ENCODE results near the gene TBC1D5. TPM values are rescaled to one million over a fixed set of nuclear protein-coding genes. Genes with fewer than 3 reads are reported as not detected.

Gene TBC1D5
- total and polyA plus RNA-seq, 8 donors, result 47.4 to 74.8 (median 55.3) TPM

DNA sequence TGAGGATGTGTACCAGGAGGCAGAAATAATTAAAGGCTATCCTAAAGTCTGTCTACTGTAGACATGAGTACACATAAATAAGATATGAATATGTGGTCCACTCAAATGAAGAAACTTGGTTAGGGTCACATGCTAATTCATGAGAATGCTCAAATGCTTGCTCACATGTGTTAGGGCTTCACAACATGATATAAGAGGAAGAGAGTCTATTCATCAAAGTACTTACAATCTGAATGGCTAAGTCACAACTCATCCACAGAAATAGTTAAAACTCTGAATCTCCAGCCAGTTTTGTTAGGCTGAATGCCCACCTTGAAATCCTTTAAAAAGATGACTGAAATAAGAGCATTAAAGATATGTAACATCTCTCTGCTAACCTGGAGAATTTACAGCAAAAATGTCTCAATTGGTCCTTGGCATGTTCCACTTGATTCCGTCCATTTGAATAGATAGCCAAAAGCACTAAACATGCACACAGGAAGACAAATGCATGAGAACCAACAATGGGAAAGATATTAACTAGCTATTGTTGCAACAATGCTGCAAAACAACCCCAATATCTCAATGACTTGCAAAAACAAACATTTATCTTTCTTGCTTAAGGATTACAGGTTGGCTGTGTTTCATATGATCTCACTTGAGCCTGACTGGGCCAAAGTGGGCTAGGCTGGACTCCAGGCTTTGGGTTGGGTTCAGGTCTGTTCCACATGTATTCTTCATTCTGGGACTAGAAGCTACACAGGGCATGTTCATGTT is 10.6 kb upstream of the TBC1D5 start:
- Histone ChIP-seq H3K9me3 (no peaks in the 10 kb centered on the region), H3K27ac (no peak overlapping the region), H3K4me1 (peaks cover 0 to 16% of the 10 kb centered on the region in 2 donors), H3K4me3 (no peak overlapping the region), H3K27me3 (no peaks in the 10 kb centered on the region), H3K36me3 (no peaks in the 10 kb centered on the region)
- DNase-seq (no peak), ATAC-seq (no peak)
- TF ChIP-seq, protein P1, sequence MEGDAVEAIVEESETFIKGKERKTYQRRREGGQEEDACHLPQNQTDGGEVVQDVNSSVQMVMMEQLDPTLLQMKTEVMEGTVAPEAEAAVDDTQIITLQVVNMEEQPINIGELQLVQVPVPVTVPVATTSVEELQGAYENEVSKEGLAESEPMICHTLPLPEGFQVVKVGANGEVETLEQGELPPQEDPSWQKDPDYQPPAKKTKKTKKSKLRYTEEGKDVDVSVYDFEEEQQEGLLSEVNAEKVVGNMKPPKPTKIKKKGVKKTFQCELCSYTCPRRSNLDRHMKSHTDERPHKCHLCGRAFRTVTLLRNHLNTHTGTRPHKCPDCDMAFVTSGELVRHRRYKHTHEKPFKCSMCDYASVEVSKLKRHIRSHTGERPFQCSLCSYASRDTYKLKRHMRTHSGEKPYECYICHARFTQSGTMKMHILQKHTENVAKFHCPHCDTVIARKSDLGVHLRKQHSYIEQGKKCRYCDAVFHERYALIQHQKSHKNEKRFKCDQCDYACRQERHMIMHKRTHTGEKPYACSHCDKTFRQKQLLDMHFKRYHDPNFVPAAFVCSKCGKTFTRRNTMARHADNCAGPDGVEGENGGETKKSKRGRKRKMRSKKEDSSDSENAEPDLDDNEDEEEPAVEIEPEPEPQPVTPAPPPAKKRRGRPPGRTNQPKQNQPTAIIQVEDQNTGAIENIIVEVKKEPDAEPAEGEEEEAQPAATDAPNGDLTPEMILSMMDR (IDR thresholded peaks at IDR 0.05), result no peak
- intact Hi-C loops (cut with DNase I), result no loop called here

DNA sequence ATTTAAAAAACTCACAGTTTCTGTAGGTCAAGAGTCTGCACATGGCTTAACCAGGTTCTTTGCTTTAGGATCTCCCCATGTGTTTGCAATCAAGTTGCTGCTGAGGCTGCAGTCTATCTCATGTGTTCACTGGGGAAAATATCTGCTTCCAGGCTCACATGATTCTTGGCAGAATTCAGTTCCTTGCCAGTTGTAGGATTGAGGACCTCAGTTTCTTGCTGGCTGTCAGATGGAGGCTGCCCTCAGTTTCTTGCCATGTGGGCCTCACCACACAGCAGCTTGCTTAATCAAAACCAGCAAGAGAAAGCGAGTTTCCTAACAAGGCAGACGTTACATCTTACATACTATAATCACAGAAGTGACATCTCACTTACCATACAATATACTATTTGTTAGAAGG is 10.0 kb upstream of the TBC1D5 start:
- no peak overlapping the region for H3K27ac ChIP-seq
- intact Hi-C loops (cut with DNase I), result no loop called here
- no peak overlapping the region for H3K4me3 ChIP-seq
- DNase-seq, result no peak
- H3K36me3 ChIP-seq, result no peaks in the 10 kb centered on the region
- no peaks in the 10 kb centered on the region for H3K27me3 ChIP-seq
- ATAC-seq, result no peak
- H3K4me1 ChIP-seq, result peaks cover 0 to 17% of the 10 kb centered on the region in 2 donors
- TF ChIP-seq, protein P1 (IDR thresholded peaks at IDR 0.05), result no peak
- H3K9me3 ChIP-seq, result no peaks in the 10 kb centered on the region

DNA sequence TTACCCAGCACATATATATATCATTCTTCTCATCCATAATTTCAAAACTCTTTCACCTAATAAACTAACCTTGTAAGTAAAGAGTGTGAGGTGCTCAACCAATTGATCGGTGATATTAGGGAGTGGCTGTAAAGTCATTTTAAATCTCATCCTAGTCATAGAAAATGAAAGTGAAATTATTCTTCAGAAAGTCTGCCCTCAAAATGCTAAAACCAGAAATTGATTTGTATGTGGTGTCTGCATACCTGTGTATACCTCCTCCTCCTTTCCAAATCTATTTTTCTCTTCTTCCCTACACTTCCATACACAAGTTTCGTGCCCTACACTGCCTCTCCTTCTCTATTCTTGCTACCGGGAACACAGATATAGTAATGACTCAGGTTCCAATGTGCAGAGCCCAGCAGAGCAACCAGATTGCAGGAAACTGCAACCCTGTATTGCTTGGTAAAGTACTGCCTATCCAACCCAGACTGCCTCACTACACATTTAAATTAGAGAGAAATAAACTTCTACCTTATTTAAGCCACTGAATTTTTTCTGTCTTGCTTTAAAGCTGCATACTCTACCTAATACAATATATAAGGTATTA is 7.4 kb upstream of the TBC1D5 start:
- intact Hi-C loops (cut with DNase I), result no loop called here
- H3K27ac ChIP-seq, result no peak overlapping the region
- peaks cover 0 to 17% of the 10 kb centered on the region in 2 donors for H3K4me1 ChIP-seq
- peak overlapping the region in 1 of 2 donors; percentile 13 for H3K4me3 ChIP-seq
- H3K27me3 ChIP-seq, result no peaks in the 10 kb centered on the region
- TF ChIP-seq, protein P1 (IDR thresholded peaks at IDR 0.05), result no peak
- DNase-seq, result no peak
- no peaks in the 10 kb centered on the region for H3K36me3 ChIP-seq
- no peaks in the 10 kb centered on the region for H3K9me3 ChIP-seq
- no peak for ATAC-seq

DNA sequence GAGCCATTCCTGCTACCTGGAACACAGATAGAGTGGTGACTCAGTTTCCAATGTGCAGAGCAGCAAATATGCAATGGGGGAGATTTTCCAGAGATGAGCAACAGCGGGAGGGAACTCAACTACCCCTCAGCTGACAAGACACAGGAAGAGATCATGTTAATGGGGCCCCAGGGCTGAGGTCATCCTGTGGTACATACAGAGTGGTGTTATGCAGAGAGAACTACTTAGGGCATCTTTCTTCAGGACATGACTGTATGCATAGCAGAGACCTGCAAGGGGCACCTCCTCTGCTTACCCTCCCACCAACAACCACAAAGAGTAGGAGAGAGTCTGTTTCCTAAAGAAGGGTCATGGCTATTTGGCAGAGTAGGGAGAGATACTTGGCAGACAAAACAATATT is 6.8 kb upstream of the TBC1D5 start:
- TF ChIP-seq, protein P1 (IDR thresholded peaks at IDR 0.05), result no peak
- intact Hi-C loops (cut with DNase I), result no loop called here
- Histone ChIP-seq H3K36me3 (no peaks in the 10 kb centered on the region), H3K4me3 (peak overlapping the region in 1 of 2 donors; percentile 13), H3K9me3 (no peaks in the 10 kb centered on the region), H3K27ac (no peak overlapping the region), H3K4me1 (peaks cover 0 to 17% of the 10 kb centered on the region in 2 donors), H3K27me3 (no peaks in the 10 kb centered on the region)
- ATAC-seq, result no peak
- DNase-seq, result no peak

DNA sequence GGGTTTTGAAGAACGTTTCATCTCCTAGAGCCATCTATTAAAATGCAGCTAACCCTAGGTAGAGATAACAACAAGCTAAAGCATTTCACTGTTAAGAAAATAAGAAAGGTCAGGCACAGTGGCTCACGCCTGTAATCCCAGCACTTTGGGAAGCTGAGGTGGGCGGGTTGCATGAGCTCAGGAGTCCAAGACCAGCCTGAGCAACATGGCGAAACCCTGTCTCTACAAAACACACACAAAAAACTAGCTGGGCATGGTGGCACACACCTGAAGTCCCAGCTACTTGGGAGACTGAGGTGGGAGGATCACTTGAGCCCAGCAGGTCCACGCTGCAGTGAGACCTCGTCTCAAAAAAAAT is 5.4 kb upstream of the TBC1D5 start:
- H3K4me1 ChIP-seq, result peaks cover 0 to 27% of the 10 kb centered on the region in 2 donors
- DNase-seq, result no peak
- H3K27ac ChIP-seq, result no peak overlapping the region
- H3K27me3 ChIP-seq, result no peaks in the 10 kb centered on the region
- H3K36me3 ChIP-seq, result no peaks in the 10 kb centered on the region
- no peak for ATAC-seq
- intact Hi-C loops (cut with DNase I), result no loop called here
- no peak overlapping the region for H3K4me3 ChIP-seq
- TF ChIP-seq, protein P1 (IDR thresholded peaks at IDR 0.05), result no peak
- no peaks in the 10 kb centered on the region for H3K9me3 ChIP-seq
